Activated CD4-positive, alpha-beta T cell treated with anti-CD3 and anti-CD28 coated beads, Interleukin-10, Interleukin-2, amounts not matched to agents 100 ng/mL and 50 ng/mL, durations not matched to agents 16 hours and 8 hours (primary cell): ENCODE measurements around the gene APOA4.
"Not testable (repeated sequence)": the region's sequence is repeated elsewhere in the genome, so short reads cannot be mapped to it uniquely, and the experiment has no call there.

Experiments
- DNase-seq: peaks from one replicate; pipeline ENCODE4 v3.0.0-alpha.2; 2020

The APOA4 gene

DNA sequence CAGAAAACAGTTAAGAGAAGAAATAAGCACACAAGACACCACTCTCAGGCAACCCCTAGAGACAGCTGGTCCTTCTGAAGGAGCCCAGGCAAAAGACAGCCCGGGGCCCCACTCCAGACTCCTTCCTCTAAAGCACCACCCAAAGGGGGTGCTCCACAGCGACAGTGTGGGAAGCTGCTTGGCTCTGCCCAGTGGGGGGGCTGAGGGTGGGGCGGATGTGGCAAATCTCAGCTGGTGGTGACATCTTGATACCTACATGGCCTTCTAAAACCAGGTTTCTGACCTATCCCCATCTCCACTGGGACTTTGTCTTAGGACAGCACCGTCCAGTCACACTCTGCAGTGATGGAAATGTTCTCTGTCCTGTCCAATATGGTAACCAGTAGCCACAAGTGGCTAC, 24.5 kb upstream of the APOA4 start:
- DNase-seq, result no peak

DNA sequence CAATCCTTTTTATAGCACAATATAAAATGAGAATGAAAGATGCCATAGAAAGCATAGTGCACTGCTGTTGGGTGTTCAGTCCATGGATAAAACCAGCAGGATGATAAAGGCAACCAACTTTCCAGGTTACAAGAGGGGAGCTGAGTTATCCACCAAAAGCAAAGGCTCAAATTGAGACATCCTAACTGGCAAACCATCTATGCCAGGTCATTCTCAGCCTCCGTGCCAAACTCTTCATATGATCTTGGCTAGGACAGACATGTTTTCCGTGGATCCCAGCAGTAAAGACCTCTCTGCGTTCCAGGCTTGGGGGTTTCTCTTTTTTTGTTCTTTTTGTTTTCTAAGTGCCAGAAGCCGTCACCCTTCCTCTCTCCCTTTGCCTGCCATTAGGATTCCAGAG, 21.6 kb upstream of the APOA4 start:
- DNase-seq, result no peak

DNA sequence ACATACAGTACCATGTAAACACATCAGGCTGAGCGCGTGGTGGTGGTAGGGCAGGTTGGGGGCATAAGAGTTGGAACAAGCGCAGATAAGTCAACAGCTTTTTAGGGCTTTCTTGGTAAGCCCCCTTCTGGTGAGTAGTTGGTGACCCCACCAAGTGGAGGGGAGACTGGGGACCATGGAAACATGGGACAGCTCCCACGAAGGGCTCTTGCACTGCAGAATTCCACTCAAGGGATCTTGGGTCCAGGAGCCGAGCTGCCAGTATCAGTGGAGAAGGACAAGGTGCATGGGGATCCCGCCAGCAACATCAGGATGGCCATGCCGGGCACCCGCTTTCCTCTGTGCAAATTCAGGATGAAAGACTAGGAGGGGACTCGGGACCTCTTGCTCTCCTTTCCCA, 20.6 kb upstream of the APOA4 start:
- no peak for DNase-seq

DNA sequence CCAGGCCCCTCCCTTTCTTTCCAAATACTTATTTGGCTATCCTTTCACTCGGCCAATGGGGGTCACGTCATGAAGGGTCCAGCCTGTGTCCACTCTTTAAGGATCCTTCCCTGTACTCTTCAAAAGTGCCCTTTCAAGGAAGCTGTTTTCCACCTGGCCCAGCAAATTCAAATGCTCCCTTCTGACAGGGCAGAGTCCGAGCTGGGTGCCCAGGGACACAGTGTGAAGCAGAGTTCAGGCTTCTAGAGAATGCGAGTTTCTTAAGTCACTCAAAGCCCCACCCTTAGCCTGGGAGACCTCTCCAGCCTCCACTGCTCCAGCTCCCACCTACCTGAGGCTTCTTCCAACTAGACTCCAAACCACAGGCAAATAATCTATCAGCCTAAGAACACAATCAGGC, 19.8 kb upstream of the APOA4 start:
- DNase-seq, result no peak

DNA sequence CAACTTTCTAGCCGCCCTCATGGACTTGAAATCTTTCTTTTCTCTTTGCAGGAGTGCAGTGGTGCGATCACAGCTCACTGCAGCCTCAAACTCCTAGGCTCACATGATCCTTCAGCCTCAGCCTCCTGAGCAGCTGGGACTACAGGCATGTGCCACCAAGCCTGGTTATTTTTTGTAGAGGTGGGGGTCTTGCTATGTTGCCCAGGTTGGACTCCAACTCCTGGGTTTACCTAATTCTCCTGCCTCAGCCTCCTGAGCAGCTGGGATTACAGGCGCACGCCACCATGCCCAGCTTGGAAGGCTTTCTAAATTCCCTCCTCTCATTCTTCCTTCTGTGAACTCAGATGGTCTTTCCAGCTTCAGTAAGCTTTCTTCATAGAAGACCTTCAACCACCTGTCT, 19.0 kb upstream of the APOA4 start:
- DNase-seq, result no peak

DNA sequence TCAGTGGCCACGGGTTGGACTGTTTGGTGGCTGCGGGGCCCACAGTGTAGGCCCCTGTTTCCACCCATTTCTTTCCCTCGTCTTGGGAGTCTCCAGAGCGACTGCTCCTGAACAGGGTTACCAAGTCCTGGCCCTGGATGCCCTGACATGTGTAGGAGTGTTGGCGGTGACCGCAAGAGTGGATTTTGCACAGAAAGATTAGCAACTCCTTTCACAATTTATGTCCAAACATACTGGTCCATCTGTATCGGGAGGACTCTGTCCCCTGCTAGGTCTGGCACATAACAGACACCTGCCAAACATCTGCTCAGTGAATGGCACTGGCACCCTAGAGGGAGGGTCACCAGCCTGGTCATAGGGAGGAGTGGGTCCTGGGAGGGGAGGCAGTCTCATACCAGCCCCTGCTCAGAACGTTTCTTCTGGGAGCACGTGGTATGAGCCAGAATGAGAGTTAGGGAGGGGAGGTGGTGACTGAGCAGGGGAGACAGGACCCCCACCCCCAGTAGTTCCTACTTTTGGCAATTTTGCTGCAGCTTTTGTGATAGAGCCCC, 17.7 kb upstream of the APOA4 start:
- no peak for DNase-seq

DNA sequence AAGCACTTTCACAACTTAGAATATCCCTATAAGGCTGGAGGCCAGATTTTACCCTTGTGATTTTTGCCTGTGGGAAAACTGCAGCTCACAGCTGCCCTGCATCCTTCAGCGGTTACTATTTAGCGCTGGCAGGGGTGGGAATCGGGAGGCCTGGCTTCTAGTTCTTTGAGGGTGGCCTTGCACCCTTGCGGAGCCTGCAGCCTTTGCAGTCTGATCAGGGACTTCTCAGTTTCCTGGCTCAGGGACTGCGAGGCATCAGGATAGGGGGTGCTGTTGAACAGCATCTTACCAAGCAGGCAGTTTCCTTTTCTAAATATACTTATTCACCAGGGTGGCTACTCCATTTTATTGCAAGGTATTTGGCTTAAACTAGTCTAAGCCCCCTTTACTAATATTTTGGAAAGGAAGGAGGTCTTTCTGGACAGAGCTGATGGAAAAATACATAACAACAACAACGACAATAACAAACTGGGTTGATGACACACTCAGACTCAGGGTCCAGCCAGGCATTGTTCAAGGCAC, 17.2 kb upstream of the APOA4 start:
- no peak for DNase-seq

DNA sequence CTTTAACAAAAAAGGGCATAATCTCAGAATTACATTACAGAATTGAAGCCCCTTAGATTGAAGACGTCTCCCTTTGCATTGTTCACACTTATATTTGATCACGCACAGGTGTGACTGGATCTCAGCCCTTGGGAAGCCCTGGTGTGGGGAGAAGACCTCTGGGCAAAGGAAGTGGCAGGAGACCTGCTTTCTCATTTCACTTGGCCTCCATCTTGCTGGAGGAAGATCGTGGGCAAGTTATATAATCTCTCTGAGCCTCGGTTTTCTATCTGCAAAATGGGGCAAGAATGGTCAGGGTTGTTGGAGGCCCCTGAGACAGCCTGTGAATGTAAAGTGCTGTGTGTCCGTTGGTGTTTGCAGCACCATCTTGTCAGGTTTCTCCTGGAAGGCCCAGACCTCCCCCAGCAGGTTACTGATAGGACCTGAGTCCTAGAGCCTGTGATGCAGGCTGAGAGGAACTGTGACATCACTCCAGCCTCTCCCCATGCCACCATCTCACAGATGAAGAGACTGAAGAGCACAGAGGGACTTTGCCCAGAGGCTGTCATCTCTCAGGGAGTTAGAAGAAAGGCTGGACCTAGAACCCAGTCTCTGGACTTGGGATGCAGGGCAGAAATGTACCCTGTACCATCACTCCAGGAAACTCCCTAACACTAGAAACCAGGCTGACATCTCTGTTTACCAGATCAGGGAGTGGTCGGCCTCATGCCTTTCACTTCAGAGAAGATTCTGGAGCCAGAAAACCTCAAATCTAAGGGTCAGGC, 15.4 kb upstream of the APOA4 start:
- no peak for DNase-seq

DNA sequence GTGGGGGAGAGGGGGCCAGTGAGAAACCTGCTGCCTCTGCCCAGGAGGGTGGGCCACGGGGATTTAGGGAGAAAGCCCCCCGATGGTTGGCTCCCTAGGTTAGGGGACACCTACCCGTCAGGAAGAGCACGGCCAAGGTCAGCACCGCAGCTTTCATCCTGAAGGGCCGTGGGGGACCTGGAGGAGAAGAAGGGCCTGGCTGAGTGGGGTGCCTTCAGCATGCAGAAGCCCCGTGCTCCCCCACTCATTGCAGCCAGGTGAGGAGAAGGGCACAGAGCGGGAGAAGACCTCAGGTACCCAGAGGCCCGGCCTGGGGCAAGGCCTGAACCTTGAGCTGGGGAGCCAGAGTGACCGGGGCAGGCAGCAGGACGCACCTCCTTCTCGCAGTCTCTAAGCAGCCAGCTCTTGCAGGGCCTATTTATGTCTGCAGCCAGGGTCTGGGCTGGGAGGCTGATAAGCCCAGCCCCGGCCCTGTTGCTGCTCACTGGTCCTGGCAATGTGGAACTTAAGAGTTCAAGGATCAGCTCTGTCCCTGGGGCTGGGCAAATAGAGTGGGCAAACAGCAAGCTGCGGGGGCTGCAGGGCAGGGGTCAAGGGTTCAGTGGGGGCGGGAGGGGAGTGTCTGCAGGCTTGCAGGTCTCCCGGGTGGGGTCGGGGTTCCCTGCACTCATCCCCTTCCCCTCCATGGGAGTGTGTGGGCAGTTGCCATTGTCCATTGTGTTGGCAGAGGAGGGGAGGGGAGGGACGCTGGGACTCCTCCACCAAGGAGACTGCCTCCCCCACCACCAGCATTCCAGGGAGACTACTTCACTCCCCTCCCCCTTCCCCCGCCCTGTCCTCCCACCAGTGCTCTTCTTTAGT, 14.4 kb upstream of the APOA4 start, which contains the start of gene APOA1:
APOA1 (minus strand) TSS at position 392 of the 861 bp plus-strand sequence; CDS start at position 157, 235 bp downstream.
- DNase-seq, result no peak

DNA sequence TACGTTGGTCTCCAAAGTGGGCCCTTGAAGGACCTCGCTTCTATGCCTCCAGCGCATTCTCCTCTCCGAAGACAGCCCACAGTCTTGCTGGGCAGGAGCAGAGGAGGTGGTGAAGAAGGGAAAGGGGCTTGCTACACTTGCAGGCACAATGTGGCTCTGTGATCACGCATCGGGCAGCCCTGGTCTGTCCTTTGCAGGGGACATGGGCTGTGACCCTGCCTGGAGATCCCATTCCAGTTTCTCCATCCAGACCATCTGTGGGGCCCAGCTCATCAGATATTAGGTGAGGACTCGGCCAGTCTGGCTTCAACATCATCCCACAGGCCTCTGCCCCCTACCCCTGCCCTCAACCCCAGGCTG, 13.5 kb upstream of the APOA4 start:
- no peak for DNase-seq

DNA sequence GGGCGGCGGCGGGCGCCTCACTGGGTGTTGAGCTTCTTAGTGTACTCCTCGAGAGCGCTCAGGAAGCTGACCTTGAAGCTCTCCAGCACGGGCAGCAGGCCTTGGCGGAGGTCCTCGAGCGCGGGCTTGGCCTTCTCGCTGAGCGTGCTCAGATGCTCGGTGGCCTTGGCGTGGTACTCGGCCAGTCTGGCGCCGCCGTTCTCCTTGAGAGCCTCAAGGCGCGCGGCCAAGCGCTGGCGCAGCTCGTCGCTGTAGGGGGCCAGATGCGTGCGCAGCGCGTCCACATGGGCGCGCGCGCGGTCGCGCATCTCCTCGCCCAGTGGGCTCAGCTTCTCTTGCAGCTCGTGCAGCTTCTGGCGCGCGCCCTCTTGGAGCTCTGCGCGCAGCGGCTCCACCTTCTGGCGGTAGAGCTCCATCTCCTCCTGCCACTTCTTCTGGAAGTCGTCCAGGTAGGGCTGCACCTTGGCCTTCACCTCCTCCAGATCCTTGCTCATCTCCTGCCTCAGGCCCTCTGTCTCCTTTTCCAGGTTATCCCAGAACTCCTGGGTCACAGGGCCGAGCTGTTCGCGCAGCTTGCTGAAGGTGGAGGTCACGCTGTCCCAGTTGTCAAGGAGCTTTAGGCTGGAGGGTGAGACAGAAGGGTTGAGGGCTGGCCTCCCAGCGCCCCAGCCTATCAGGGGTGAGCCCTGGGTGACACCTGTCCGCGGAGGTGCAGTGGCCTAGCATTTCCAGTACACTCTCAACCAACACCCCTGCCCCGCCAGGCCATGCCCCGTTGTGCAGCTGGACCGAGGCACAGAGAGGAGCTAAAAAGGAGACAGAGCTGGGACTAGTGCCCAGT, 12.9 kb upstream of the APOA4 start:
- DNase-seq, result peak; percentile 89

DNA sequence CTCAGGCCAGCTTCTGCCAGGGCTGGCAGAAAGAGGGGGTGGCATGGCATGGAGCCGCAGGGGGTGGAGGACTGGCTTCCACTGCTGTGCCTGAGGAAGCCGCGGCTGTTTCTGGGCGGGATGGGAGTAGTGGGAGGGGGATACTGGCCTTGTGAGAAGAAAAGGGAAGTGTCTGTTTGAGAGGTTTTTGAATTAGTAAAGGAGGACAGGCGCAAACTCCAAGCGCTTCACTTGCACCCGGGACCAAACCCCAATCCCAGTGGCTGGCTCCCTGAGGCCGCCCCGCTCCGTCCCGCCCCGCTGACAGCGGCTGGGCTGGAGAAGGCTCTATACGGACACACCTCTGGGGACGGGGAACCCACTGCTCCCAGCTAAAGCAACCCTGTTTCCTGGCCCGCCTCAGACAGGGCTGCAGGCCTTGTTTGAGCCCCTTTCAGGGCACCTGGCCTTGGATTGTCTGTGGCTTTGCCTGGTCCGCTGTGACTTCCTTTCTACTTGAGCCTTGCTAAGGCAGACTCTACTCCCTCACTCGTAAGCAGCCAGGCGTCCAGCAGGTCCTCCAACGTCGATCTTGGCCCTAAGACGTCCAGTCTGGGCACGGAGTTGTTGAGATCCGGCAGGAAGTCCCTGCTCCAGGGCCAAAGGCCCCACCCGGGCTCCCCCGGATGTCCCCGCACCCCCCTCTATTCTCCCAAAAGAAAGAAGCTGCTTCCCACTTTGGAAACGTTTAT, 12.1 kb upstream of the APOA4 start:
- no peak for DNase-seq

DNA sequence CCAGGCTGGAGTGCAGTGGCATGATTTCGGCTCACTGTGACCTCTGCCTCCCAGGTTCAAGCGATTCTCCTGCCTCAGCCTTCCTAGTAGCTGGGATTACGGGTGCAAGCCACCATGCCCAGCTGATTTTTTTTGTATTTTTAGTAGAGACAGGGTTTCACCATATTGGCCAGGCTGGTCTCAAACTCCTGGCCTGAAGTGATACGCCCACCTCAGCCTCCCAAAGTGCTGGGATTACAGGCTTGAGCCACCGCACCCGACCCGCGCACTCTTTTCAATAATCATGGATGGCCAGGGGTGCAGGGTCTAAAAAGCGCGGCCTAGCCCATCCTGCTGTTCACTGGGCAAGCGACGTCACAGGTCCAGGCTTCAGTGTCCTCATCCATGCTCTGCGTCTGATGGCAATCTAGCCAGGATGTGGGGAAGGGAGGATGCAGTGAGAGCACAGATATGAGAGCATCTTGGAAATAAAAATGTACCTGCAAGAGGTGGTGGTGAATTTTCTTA, 11.5 kb upstream of the APOA4 start:
- not testable (repeated sequence) for DNase-seq

DNA sequence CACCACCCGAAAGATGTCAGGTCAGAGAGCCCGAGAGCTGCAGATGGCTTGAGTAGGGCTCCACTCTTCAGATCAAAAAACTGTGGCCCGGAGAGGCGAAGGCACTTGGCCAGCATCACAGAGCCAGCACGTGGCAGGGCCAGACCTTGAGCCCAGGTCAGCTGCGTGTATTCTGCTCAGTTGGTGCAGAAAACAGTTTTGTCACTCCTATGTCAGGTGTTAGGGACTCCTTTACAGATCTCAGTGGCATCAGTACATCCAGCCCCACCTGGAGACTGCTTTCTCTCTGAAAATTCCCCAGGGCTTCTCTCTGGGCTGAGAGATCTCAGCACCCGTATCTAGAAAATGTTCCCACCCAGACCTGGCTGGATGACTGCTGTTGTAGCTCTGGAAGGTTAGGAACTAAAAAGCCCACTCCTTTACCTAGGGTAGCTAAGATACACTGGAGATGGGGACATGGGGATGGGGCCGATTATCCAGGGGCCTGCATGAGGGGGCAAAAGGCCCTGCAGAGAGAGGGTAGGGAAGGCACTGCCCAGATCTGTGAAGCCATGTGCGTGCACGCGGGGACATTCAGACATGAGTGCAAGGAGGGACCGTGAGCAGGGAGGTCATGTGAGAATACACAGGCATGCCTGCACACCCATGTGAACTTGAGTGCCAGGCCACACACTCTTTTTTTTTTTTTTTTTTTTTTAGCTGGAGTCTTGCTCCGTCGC, 10.9 kb upstream of the APOA4 start:
- no peak for DNase-seq

DNA sequence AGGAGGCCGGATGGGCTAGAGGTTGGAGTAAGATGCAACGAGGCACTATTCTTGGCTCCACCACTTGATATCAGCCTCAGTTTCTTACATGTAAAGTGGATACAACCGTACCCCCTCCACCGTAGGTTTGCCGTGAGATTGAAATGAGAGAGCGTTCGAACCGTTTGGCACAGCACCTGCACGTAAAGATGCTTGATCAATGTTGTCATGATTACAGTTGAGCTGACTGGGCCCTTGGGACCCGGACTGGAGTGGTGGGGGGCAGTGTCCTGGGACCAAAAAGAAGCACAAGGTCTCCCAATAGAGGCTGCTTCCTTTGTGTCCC, 10.3 kb upstream of the APOA4 start:
- DNase-seq, result no peak

DNA sequence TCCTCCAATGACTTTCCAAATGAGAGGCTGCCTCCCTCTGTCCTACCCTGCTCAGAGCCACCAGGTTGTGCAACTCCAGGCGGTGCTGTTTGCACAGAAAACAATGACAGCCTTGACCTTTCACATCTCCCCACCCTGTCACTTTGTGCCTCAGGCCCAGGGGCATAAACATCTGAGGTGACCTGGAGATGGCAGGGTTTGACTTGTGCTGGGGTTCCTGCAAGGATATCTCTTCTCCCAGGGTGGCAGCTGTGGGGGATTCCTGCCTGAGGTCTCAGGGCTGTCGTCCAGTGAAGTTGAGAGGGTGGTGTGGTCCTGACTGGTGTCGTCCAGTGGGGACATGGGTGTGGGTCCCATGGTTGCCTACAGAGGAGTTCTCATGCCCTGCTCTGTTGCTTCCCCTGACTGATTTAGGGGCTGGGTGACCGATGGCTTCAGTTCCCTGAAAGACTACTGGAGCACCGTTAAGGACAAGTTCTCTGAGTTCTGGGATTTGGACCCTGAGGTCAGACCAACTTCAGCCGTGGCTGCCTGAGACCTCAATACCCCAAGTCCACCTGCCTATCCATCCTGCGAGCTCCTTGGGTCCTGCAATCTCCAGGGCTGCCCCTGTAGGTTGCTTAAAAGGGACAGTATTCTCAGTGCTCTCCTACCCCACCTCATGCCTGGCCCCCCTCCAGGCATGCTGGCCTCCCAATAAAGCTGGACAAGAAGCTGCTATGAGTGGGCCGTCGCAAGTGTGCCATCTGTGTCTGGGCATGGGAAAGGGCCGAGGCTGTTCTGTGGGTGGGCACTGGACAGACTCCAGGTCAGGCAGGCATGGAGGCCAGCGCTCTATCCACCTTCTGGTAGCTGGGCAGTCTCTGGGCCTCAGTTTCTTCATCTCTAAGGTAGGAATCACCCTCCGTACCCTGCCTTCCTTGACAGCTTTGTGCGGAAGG, 9.5 kb upstream of the APOA4 start:
- no peak for DNase-seq

DNA sequence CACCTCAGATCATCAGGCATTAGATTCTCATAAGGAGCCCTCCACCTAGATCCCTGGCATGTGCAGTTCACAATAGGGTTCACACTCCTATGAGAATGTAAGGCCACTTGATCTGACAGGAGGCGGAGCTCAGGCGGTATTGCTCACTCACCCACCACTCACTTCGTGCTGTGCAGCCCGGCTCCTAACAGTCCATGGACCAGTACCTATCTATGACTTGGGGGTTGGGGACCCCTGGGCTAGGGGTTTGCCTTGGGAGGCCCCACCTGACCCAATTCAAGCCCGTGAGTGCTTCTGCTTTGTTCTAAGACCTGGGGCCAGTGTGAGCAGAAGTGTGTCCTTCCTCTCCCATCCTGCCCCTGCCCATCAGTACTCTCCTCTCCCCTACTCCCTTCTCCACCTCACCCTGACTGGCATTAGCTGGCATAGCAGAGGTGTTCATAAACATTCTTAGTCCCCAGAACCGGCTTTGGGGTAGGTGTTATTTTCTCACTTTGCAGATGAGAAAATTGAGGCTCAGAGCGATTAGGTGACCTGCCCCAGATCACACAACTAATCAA, 8.8 kb upstream of the APOA4 start:
- no peak for DNase-seq

DNA sequence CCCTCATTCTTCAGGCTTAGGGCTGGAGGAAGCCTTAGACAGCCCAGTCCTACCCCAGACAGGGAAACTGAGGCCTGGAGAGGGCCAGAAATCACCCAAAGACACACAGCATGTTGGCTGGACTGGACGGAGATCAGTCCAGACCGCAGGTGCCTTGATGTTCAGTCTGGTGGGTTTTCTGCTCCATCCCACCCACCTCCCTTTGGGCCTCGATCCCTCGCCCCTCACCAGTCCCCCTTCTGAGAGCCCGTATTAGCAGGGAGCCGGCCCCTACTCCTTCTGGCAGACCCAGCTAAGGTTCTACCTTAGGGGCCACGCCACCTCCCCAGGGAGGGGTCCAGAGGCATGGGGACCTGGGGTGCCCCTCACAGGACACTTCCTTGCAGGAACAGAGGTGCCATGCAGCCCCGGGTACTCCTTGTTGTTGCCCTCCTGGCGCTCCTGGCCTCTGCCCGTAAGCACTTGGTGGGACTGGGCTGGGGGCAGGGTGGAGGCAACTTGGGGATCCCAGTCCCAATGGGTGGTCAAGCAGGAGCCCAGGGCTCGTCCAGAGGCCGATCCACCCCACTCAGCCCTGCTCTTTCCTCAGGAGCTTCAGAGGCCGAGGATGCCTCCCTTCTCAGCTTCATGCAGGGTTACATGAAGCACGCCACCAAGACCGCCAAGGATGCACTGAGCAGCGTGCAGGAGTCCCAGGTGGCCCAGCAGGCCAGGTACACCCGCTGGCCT, 7.2 kb upstream of the APOA4 start:
- DNase-seq, result no peak

DNA sequence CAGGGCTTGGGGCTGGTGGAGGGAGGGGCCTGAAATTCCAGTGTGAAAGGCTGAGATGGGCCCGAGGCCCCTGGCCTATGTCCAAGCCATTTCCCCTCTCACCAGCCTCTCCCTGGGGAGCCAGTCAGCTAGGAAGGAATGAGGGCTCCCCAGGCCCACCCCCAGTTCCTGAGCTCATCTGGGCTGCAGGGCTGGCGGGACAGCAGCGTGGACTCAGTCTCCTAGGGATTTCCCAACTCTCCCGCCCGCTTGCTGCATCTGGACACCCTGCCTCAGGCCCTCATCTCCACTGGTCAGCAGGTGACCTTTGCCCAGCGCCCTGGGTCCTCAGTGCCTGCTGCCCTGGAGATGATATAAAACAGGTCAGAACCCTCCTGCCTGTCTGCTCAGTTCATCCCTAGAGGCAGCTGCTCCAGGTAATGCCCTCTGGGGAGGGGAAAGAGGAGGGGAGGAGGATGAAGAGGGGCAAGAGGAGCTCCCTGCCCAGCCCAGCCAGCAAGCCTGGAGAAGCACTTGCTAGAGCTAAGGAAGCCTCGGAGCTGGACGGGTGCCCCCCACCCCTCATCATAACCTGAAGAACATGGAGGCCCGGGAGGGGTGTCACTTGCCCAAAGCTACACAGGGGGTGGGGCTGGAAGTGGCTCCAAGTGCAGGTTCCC, 6.5 kb upstream of the APOA4 start, which contains the start of gene APOC3:
APOC3 (plus strand) TSS at position 383 of the 659 bp plus-strand sequence. CDS start 676 bp downstream, outside the sequence.
- no peak for DNase-seq
